Epithelial cell of esophagus (primary cell): ENCODE data around the gene TTC39C.

Experiments
- DNase-seq: peaks from one replicate; pipeline ENCODE4 v3.0.0; 2010; ENCODE audit warnings: low read depth
- H3K4me3 ChIP-seq: 2 replicates; pipeline ENCODE4 v1.5.1; 2011; ENCODE audit warnings: mild to moderate bottlenecking, low read length, control low read depth
- TF ChIP-seq, protein P1 (sequence below): IDR thresholded peaks from 2 replicates; pipeline ENCODE4 v1.5.1; 2011; ENCODE audit warnings: low read depth, mild to moderate bottlenecking, low read length, control low read depth, inconsistent platforms; ENCODE audit not compliant: insufficient read depth; ENCODE audit errors: missing control alignments

Gene TTC39C

GRCh38 chr18:24014062-24014985, at the start of gene TTC39C:
TSS of gene TTC39C (plus strand) at chr18:24014754. CDS start at chr18:24014872, 118 bp downstream.
- peak; percentile 75 for DNase-seq
- TF ChIP-seq, protein P1, sequence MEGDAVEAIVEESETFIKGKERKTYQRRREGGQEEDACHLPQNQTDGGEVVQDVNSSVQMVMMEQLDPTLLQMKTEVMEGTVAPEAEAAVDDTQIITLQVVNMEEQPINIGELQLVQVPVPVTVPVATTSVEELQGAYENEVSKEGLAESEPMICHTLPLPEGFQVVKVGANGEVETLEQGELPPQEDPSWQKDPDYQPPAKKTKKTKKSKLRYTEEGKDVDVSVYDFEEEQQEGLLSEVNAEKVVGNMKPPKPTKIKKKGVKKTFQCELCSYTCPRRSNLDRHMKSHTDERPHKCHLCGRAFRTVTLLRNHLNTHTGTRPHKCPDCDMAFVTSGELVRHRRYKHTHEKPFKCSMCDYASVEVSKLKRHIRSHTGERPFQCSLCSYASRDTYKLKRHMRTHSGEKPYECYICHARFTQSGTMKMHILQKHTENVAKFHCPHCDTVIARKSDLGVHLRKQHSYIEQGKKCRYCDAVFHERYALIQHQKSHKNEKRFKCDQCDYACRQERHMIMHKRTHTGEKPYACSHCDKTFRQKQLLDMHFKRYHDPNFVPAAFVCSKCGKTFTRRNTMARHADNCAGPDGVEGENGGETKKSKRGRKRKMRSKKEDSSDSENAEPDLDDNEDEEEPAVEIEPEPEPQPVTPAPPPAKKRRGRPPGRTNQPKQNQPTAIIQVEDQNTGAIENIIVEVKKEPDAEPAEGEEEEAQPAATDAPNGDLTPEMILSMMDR = no peak
- peak within 1 kb of the TSS; percentile 81 for H3K4me3 ChIP-seq

- H3K4me3 ChIP-seq = no peak overlapping the region
- TF ChIP-seq, protein P1 = no peak
- no peak for DNase-seq
Observed at GRCh38 chr18:23966909-23967308, 47.6 kb upstream of the TTC39C start.

DNA sequence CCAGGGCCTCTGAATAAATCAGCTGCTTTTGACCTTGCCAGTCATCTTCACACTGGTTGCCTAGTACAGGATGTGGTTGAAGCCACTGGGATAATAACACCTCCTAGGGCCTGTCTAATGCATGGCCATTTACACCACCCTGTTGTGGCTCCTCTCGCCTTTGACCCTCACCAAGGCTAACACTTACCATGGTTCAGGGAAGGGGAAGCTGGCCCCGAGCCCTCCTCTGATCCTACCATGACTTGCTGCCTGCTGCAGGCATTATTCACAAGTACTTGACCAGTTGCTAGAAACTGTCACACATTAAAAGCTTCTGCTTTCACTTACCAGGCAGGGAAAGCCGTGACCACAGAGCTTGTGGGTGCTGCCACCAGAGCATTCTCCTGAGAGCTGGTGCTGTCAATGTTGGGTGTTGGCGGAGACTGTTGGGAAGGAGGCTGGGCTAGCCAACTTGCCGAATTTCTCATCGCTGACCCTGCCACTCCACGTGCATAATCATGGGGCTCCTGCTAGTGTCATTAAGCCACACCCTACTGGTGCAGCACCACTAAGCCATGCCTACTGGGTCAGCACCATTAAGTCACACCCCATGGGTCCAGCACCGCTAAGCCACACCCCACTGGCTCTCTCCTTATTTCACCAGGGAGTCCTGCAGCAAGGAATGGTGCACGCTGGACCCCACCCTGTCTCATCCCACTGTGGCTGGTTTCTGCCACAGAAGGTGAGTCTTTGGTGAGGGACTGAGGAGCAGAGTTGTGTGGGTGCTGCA, 47.0 kb upstream of the TTC39C start:
- TF ChIP-seq, protein P1 = no peak
- no peak for DNase-seq
- no peak overlapping the region for H3K4me3 ChIP-seq

GRCh38 chr18:23968638-23969604, 45.6 kb upstream of the TTC39C start:
- DNase-seq = no peak
- TF ChIP-seq, protein P1 = no peak
- no peak overlapping the region for H3K4me3 ChIP-seq

DNA sequence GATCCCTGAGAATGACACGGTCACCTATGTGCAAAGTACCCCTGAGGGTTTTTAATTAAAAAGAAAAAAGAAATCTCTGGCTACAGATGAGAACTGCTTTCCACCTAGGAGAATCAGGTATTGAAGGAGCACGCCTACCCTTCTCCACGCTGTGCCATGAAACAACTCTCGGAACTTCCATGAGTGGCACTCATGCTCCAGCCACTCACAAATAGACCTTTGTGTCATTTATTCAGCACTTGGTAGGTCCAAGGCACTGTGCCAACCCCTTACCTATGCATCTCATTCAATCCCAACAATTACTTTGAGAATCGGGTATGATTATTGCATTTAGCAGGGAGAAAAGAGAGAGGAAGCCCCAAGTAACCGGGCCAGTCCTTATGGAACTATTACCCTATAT, 44.9 kb upstream of the TTC39C start:
- no peak overlapping the region for H3K4me3 ChIP-seq
- DNase-seq = no peak
- TF ChIP-seq, protein P1 = no peak
